Astrocyte of the cerebellum (primary cell): ENCODE measurements around the gene RFNG.
A peak's percentile ranks its signal among the peaks of the same experiment; 100 is the strongest.

Experiments used
- DNase-seq: peaks from one replicate; pipeline ENCODE4 v3.0.0-alpha.2; 2011; ENCODE audit warnings: low read depth
- H3K4me3 ChIP-seq: 2 replicates; pipeline ENCODE4 v1.5.1; 2011; ENCODE audit warnings: mild to moderate bottlenecking, low read depth, low read length, moderate library complexity
- in situ Hi-C: cut with HindIII; loops from 2 replicates; pipeline ENCODE4 v1.10.0; 2017; ENCODE audit warnings: low sequenced_read_pairs
- TF ChIP-seq, protein P1 (sequence below): IDR thresholded peaks from 2 replicates; pipeline ENCODE4 v1.5.1; 2012; ENCODE audit warnings: low read length, low read depth, moderate library complexity, mild to moderate bottlenecking; ENCODE audit errors: missing control alignments

Gene RFNG

GRCh38 chr17:82035956-82036633, 15.5 kb downstream of the RFNG start:
- TF ChIP-seq, protein P1, sequence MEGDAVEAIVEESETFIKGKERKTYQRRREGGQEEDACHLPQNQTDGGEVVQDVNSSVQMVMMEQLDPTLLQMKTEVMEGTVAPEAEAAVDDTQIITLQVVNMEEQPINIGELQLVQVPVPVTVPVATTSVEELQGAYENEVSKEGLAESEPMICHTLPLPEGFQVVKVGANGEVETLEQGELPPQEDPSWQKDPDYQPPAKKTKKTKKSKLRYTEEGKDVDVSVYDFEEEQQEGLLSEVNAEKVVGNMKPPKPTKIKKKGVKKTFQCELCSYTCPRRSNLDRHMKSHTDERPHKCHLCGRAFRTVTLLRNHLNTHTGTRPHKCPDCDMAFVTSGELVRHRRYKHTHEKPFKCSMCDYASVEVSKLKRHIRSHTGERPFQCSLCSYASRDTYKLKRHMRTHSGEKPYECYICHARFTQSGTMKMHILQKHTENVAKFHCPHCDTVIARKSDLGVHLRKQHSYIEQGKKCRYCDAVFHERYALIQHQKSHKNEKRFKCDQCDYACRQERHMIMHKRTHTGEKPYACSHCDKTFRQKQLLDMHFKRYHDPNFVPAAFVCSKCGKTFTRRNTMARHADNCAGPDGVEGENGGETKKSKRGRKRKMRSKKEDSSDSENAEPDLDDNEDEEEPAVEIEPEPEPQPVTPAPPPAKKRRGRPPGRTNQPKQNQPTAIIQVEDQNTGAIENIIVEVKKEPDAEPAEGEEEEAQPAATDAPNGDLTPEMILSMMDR = no peak
- no peak for DNase-seq
- H3K4me3 ChIP-seq = peak overlapping the region; percentile 61
- in situ Hi-C loops = loop anchor here (10.0 kb wide), 2 partner anchors 61 to 99 kb away; partner anchors contain the start of gene ASPSCR1

DNA sequence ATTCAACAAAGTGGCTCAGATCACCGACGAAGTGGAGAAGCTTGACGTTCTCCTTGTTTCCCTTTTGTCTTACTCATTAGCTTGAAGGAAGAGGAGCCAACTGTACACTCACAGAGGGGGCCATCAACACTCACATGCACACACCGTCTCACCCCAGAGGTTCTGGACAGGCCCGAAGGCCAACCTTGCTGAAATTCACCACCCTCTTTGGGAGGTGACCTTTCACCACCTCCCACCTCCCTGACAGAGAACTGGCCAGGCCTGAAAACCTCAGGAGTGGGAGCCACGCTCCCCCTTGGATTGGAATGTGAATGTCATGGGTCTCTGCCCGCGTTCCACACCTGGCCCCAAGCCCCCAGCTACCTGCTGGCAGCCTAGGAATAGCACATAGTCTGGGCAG, 16.1 kb downstream of the RFNG start:
- H3K4me3 ChIP-seq = no peak overlapping the region
- TF ChIP-seq, protein P1 = no peak
- no peak for DNase-seq
- in situ Hi-C loops = loop anchor here (10.0 kb wide), 2 partner anchors 61 to 99 kb away; partner anchors contain the start of gene ASPSCR1

GRCh38 chr17:82034371-82035011, 17.1 kb downstream of the RFNG start:
- TF ChIP-seq, protein P1 = no peak
- DNase-seq = no peak
- in situ Hi-C loops = loop anchor here (10.0 kb wide), 2 partner anchors 60 to 100 kb away; partner anchors contain the start of gene ASPSCR1
- H3K4me3 ChIP-seq = no peak overlapping the region

DNA sequence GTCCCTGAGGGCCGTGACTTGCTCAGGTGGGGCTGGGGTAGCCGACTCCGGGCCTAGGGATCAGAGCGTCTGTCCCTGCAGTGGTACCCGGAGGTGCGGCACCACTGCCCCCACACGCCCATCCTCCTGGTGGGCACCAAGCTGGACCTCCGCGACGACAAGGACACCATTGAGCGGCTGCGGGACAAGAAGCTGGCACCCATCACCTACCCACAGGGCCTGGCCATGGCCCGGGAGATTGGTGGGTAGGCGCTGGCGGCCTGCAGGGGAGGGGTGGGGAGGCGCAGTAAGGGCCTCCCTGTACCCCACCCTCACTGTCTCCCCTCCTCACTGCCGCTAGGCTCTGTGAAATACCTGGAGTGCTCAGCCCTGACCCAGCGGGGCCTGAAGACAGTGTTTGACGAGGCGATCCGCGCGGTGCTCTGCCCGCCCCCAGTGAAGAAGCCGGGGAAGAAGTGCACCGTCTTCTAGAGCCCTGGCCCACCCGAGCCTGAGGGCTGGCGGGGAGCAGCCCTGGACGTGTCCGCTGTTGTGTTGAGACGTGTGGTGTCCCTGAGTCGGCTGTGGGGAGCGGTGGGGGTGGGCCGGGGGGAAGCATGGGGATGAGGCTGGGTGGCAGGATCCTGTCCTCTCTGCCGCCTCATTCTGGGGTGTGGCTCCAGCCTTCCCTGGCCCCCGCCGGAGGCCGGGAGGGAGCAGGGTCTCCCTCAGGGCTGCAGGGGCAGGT, 18.1 kb downstream of the RFNG start:
- TF ChIP-seq, protein P1 = no peak
- no peak overlapping the region for H3K4me3 ChIP-seq
- DNase-seq = no peak
- in situ Hi-C loops = loop anchor here (10.0 kb wide), 2 partner anchors 59 to 101 kb away; partner anchors contain the start of gene ASPSCR1

DNA sequence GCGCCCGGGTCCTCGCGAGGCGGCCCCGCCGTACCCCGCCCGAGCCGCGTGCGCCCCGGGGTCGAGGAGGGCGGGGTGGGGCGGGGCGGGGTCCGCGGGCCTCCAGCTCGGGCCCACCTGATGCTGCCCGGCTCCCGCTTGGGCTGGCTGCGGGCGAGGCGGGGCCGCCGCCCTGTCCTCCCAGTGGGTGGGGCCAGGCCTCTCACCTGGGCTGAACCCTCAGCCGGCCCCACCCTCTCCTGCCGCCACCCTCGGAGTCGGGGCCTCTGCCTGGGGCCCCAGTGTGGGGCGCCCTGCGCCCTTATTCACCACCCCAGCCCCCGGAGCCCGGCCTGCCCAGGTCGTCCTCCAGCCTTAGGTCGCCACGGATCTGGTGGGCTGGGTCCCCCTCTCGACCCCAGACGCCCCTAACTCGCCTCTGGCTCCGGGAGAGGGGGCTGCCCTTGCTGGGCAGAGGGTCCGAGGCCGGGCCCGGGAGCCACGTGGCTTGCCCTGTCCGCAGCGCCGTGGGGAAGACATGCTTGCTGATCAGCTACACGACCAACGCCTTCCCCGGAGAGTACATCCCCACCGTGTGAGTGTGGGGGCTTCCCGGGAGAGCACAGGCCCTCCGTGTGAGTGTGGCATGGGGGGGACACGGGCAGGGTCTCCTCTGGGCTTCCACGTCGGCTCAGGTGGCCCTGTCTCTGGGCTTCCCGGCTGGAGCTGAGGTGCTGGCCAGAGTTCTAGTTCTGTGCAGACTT, 19.6 kb downstream of the RFNG start:
- DNase-seq = no peak
- in situ Hi-C loops = loop anchor here (10.0 kb wide), 2 partner anchors 57 to 103 kb away; partner anchors contain the start of gene ASPSCR1
- H3K4me3 ChIP-seq = peak overlapping the region; percentile 58
- TF ChIP-seq, protein P1 = no peak

DNA sequence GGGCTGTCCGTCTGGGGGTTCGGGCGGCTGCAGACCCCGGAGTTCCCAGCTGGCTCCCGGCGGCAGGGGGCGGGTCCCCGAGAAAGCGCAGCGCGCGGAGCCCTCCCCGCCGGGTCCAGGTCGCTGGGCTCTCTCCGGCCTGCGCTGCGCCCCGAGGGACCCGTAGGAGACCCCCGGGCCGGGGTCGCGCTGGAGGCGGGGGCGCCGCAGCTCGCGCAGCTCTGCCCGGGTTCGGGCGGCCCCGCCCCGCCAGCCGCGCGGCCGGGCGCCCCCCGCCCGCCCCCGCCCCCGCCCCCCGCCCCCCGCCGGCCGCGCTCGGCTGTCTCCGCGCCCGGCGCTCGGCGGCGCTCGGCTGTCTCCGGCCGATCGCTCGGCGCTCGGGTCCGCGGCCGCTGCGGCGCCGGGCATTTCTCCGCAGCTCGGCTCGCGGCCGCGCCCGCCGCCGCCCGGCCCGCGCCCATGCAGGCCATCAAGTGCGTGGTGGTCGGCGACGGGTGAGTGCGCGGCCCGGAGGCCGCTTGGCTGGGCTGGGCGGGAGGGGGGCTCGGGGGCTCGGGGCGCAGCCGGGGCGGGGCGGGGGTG, 20.2 kb downstream of the RFNG start, which contains the start of gene RAC3:
Gene RAC3, plus strand, starts transcription at position 376 of the 582 bp plus-strand sequence. Its CDS starts 84 bp downstream, at position 460.
- DNase-seq = no peak
- H3K4me3 ChIP-seq = peak within 1 kb of the TSS; percentile 58
- in situ Hi-C loops = loop anchor here (10.0 kb wide), 2 partner anchors 57 to 103 kb away; partner anchors contain the start of gene ASPSCR1
- TF ChIP-seq, protein P1 = no peak
